HG03066 (cell line): ENCODE data around the gene EPHA6.

Experiments
- ATAC-seq: cut with Tn5 transposase; IDR thresholded peaks from one replicate; pipeline ENCODE4 v1.9.1; 2021; ENCODE audit warnings: low read depth; ENCODE audit not compliant: unreplicated experiment

The EPHA6 gene

GRCh38 chr3:97131476-97131875, 317.1 kb downstream of the EPHA6 start:
- no peak for ATAC-seq

GRCh38 chr3:97138914-97139541, 324.6 kb downstream of the EPHA6 start:
- ATAC-seq: no peak

- no peak for ATAC-seq
These were observed 334.5 kb downstream of the EPHA6 start for GRCh38 chr3:97148931-97149330.

- ATAC-seq: no peak
These were observed 346.8 kb downstream of the EPHA6 start for GRCh38 chr3:97161169-97161568.

GRCh38 chr3:97177242-97177641, 362.8 kb downstream of the EPHA6 start:
- no peak for ATAC-seq

GRCh38 chr3:97181704-97182103, 367.3 kb downstream of the EPHA6 start:
- ATAC-seq: no peak

GRCh38 chr3:97187771-97188170, 373.4 kb downstream of the EPHA6 start:
- ATAC-seq: no peak

GRCh38 chr3:97189835-97190234, 375.4 kb downstream of the EPHA6 start:
- ATAC-seq: no peak

GRCh38 chr3:97197083-97197482, 382.7 kb downstream of the EPHA6 start:
- ATAC-seq: no peak

- ATAC-seq: no peak
These were observed 383.4 kb downstream of the EPHA6 start for GRCh38 chr3:97197830-97198229.

- ATAC-seq: no peak
These were observed 386.0 kb downstream of the EPHA6 start for GRCh38 chr3:97200387-97200786.

GRCh38 chr3:97201814-97202213, 387.4 kb downstream of the EPHA6 start:
- ATAC-seq: no peak

- ATAC-seq: no peak
These were observed 414.6 kb downstream of the EPHA6 start for GRCh38 chr3:97228966-97229365.

- no peak for ATAC-seq
These were observed 416.1 kb downstream of the EPHA6 start for GRCh38 chr3:97230486-97230885.

- ATAC-seq: no peak
These were observed 418.1 kb downstream of the EPHA6 start for GRCh38 chr3:97232393-97233034.

- no peak for ATAC-seq
These were observed 420.8 kb downstream of the EPHA6 start for GRCh38 chr3:97235179-97235578.

- no peak for ATAC-seq
These were observed 421.4 kb downstream of the EPHA6 start for GRCh38 chr3:97235611-97236315.

- no peak for ATAC-seq
These were observed 427.0 kb downstream of the EPHA6 start for GRCh38 chr3:97241417-97241816.

GRCh38 chr3:97245201-97245910, 431.0 kb downstream of the EPHA6 start:
- no peak for ATAC-seq

GRCh38 chr3:97256060-97256459, 441.7 kb downstream of the EPHA6 start:
- ATAC-seq: no peak
